ENCODE results near the gene LAIR2. TPM values are rescaled to one million over a fixed set of nuclear protein-coding genes. Genes with fewer than 3 reads are reported as not detected.

The LAIR2 gene
- total and polyA plus RNA-seq, 2 of the 13 experiments (the other 11 are each of a cell fraction or from before 2014, with no cell fraction given), result 1.3 to 1.9 TPM

GRCh38 chr19:54464630-54465425, 37.8 kb upstream of the LAIR2 start (continued):
- TF ChIP-seq SP140L (CRISPR knock-in tag; IDR thresholded peaks at IDR 0.05; ENCODE audit: borderline replicate concordance), result no peak
- no peak; the same call in 1 of the 2 replicates for TF ChIP-seq PITX1 (CRISPR knock-in tag; IDR thresholded peaks at IDR 0.05)
- TF ChIP-seq ZNF10 (CRISPR knock-in tag; IDR thresholded peaks at IDR 0.05; ENCODE audit: borderline replicate concordance, low read depth), result no peak
- TF ChIP-seq ZNF354B (CRISPR knock-in tag; IDR thresholded peaks at IDR 0.05), result no peak
- no peak for TF ChIP-seq FOXM1 (CRISPR knock-in tag; IDR thresholded peaks at IDR 0.05)
- peak; percentile 76 for TF ChIP-seq AGO2 (optimal IDR thresholded peaks at IDR 0.05; ENCODE audit: low read depth, low read length)
- TF ChIP-seq ERF (CRISPR knock-in tag; IDR thresholded peaks at IDR 0.05), result peak; percentile 45; the same call in 1 of the 2 replicates
- TF ChIP-seq ZNF383 (CRISPR knock-in tag; IDR thresholded peaks at IDR 0.05; ENCODE audit: borderline replicate concordance), result no peak
- no peak for TF ChIP-seq ZBTB38 (CRISPR knock-in tag; IDR thresholded peaks at IDR 0.05)
- TF ChIP-seq MATR3 (CRISPR knock-in tag; IDR thresholded peaks at IDR 0.05), result no peak
- no peak for TF ChIP-seq ZBTB42 (CRISPR knock-in tag; IDR thresholded peaks at IDR 0.05)
- TF ChIP-seq STAT5B (CRISPR knock-in tag; IDR thresholded peaks at IDR 0.05), result no peak
- TF ChIP-seq, protein P1, sequence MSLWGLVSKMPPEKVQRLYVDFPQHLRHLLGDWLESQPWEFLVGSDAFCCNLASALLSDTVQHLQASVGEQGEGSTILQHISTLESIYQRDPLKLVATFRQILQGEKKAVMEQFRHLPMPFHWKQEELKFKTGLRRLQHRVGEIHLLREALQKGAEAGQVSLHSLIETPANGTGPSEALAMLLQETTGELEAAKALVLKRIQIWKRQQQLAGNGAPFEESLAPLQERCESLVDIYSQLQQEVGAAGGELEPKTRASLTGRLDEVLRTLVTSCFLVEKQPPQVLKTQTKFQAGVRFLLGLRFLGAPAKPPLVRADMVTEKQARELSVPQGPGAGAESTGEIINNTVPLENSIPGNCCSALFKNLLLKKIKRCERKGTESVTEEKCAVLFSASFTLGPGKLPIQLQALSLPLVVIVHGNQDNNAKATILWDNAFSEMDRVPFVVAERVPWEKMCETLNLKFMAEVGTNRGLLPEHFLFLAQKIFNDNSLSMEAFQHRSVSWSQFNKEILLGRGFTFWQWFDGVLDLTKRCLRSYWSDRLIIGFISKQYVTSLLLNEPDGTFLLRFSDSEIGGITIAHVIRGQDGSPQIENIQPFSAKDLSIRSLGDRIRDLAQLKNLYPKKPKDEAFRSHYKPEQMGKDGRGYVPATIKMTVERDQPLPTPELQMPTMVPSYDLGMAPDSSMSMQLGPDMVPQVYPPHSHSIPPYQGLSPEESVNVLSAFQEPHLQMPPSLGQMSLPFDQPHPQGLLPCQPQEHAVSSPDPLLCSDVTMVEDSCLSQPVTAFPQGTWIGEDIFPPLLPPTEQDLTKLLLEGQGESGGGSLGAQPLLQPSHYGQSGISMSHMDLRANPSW (CRISPR knock-in tag; IDR thresholded peaks at IDR 0.05; ENCODE audit: borderline replicate concordance), result no peak
- TF ChIP-seq ZEB1 (IDR thresholded peaks at IDR 0.05; ENCODE audit: insufficient replicate concordance, low read depth), result no peak
- TF ChIP-seq MAFG (CRISPR knock-in tag; IDR thresholded peaks at IDR 0.05), result no peak
- TF ChIP-seq, protein P2, sequence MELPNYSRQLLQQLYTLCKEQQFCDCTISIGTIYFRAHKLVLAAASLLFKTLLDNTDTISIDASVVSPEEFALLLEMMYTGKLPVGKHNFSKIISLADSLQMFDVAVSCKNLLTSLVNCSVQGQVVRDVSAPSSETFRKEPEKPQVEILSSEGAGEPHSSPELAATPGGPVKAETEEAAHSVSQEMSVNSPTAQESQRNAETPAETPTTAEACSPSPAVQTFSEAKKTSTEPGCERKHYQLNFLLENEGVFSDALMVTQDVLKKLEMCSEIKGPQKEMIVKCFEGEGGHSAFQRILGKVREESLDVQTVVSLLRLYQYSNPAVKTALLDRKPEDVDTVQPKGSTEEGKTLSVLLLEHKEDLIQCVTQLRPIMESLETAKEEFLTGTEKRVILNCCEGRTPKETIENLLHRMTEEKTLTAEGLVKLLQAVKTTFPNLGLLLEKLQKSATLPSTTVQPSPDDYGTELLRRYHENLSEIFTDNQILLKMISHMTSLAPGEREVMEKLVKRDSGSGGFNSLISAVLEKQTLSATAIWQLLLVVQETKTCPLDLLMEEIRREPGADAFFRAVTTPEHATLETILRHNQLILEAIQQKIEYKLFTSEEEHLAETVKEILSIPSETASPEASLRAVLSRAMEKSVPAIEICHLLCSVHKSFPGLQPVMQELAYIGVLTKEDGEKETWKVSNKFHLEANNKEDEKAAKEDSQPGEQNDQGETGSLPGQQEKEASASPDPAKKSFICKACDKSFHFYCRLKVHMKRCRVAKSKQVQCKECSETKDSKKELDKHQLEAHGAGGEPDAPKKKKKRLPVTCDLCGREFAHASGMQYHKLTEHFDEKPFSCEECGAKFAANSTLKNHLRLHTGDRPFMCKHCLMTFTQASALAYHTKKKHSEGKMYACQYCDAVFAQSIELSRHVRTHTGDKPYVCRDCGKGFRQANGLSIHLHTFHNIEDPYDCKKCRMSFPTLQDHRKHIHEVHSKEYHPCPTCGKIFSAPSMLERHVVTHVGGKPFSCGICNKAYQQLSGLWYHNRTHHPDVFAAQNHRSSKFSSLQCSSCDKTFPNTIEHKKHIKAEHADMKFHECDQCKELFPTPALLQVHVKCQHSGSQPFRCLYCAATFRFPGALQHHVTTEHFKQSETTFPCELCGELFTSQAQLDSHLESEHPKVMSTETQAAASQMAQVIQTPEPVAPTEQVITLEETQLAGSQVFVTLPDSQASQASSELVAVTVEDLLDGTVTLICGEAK (IDR thresholded peaks at IDR 0.05), result no peak
- TF ChIP-seq, protein P2 (CRISPR knock-in tag; IDR thresholded peaks at IDR 0.05), result peak; percentile 45; the same call in 1 of the 2 replicates
- no peak for TF ChIP-seq HMG20B (CRISPR knock-in tag; conservative IDR thresholded peaks at IDR 0.05)
- TF ChIP-seq AGO1 (IDR thresholded peaks at IDR 0.05; ENCODE audit: low read depth, low read length, poor library complexity, severe bottlenecking), result no peak
